PC-9 (cell line): ENCODE results near the gene CCNL2.

Experiments used
- CTCF ChIP-seq: fragments of 200-600 bp; sonication (generic); conservative IDR thresholded peaks from 2 replicates; pipeline ENCODE4 v1.6.1; 2017; ENCODE audit warnings: mixed run types, antibody characterized with exemption, mild to moderate bottlenecking, moderate library complexity
- EZH2 ChIP-seq: fragments of 200-600 bp; sonication (generic); IDR thresholded peaks from 2 replicates; pipeline ENCODE4 v1.8.0; 2017; ENCODE audit warnings: antibody characterized with exemption, low read depth

- TF ChIP-seq CTCF (no peak), EZH2 (no peak)
These were observed 20.3 kb upstream of the CCNL2 start for GRCh38 chr1:1419363-1419812.
